ENCODE results near the gene ZRSR2. TPM values are rescaled to one million over a fixed set of nuclear protein-coding genes. Genes with fewer than 3 reads are reported as not detected.

ZRSR2 gene
- total and polyA plus RNA-seq, 9 of the 15 experiments (the other 6 are each of a cell fraction or from before 2014, with no cell fraction given), result 3.5 to 19.5 (median 8.6) TPM

DNA sequence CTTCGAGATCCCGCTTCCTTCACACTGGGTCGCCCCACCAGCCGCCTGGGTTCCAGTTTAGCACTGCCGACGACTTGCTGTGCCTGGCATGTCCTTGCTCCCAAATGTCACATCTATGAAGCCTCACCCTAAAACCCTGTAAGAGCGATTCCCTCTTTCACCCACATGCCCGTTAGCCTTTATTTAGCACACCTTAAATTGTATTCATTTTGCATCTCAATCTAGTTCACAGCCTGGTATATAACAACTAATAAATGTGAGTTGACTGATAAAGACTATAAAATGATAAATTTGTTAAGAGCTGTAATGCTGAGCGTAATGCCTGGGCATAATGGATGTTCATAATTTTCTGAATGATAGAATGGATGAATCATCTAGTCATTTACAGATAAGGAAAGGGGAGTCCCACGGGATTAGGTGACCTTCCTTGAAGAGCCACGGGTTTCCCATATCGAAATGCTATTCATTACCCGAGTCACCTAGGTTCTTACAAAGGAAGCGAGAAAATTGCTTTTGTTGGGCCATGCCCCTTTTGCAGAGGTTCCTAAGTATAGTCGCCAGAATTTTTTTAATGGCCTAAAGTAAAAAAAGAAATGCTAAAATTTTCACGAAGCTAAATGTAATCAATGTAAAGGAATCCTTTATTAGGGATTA lies 65.4 kb downstream of the ZRSR2 start (continued):
- TF ChIP-seq PHF8 (IDR thresholded peaks at IDR 0.05; ENCODE audit: borderline replicate concordance, low read length) (no peak), MEIS2 (IDR thresholded peaks at IDR 0.05; ENCODE audit: partially characterized antibody) (no peak), OTX1 (CRISPR knock-in tag; IDR thresholded peaks at IDR 0.05) (no peak), HDGF (IDR thresholded peaks at IDR 0.05) (no peak), ZNF57 (CRISPR knock-in tag; IDR thresholded peaks at IDR 0.05) (no peak), JUND (IDR thresholded peaks at IDR 0.05; ENCODE audit: borderline replicate concordance, low read depth, low read length) (peak; percentile 45; the same call in 1 of the 2 replicates), JUND (tag; IDR thresholded peaks at IDR 0.05; ENCODE audit: borderline replicate concordance, low read depth, low read length) (no peak; the same call in 2 of the 3 replicates), NR2C1 (IDR thresholded peaks at IDR 0.05) (no peak), NR2C1 (tag; IDR thresholded peaks at IDR 0.05) (no peak), MBD2 (IDR thresholded peaks at IDR 0.05; ENCODE audit: borderline replicate concordance, low read depth) (no peak), BACH1 (tag; IDR thresholded peaks at IDR 0.05) (0 out of 2 replicates have a peak, but pooled peaks have one; percentile 16)
- TF ChIP-seq, protein P1, sequence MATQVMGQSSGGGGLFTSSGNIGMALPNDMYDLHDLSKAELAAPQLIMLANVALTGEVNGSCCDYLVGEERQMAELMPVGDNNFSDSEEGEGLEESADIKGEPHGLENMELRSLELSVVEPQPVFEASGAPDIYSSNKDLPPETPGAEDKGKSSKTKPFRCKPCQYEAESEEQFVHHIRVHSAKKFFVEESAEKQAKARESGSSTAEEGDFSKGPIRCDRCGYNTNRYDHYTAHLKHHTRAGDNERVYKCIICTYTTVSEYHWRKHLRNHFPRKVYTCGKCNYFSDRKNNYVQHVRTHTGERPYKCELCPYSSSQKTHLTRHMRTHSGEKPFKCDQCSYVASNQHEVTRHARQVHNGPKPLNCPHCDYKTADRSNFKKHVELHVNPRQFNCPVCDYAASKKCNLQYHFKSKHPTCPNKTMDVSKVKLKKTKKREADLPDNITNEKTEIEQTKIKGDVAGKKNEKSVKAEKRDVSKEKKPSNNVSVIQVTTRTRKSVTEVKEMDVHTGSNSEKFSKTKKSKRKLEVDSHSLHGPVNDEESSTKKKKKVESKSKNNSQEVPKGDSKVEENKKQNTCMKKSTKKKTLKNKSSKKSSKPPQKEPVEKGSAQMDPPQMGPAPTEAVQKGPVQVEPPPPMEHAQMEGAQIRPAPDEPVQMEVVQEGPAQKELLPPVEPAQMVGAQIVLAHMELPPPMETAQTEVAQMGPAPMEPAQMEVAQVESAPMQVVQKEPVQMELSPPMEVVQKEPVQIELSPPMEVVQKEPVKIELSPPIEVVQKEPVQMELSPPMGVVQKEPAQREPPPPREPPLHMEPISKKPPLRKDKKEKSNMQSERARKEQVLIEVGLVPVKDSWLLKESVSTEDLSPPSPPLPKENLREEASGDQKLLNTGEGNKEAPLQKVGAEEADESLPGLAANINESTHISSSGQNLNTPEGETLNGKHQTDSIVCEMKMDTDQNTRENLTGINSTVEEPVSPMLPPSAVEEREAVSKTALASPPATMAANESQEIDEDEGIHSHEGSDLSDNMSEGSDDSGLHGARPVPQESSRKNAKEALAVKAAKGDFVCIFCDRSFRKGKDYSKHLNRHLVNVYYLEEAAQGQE (IDR thresholded peaks at IDR 0.05; ENCODE audit: borderline replicate concordance), result no peak
- TF ChIP-seq, protein P1 (CRISPR knock-in tag; IDR thresholded peaks at IDR 0.05; ENCODE audit: low read depth), result no peak
- TF ChIP-seq, protein P2, sequence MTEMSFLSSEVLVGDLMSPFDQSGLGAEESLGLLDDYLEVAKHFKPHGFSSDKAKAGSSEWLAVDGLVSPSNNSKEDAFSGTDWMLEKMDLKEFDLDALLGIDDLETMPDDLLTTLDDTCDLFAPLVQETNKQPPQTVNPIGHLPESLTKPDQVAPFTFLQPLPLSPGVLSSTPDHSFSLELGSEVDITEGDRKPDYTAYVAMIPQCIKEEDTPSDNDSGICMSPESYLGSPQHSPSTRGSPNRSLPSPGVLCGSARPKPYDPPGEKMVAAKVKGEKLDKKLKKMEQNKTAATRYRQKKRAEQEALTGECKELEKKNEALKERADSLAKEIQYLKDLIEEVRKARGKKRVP (CRISPR knock-in tag; IDR thresholded peaks at IDR 0.05), result no peak
- TF ChIP-seq, protein P3, sequence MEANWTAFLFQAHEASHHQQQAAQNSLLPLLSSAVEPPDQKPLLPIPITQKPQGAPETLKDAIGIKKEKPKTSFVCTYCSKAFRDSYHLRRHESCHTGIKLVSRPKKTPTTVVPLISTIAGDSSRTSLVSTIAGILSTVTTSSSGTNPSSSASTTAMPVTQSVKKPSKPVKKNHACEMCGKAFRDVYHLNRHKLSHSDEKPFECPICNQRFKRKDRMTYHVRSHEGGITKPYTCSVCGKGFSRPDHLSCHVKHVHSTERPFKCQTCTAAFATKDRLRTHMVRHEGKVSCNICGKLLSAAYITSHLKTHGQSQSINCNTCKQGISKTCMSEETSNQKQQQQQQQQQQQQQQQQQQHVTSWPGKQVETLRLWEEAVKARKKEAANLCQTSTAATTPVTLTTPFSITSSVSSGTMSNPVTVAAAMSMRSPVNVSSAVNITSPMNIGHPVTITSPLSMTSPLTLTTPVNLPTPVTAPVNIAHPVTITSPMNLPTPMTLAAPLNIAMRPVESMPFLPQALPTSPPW (CRISPR knock-in tag; IDR thresholded peaks at IDR 0.05), result no peak
- TF ChIP-seq, protein P4, sequence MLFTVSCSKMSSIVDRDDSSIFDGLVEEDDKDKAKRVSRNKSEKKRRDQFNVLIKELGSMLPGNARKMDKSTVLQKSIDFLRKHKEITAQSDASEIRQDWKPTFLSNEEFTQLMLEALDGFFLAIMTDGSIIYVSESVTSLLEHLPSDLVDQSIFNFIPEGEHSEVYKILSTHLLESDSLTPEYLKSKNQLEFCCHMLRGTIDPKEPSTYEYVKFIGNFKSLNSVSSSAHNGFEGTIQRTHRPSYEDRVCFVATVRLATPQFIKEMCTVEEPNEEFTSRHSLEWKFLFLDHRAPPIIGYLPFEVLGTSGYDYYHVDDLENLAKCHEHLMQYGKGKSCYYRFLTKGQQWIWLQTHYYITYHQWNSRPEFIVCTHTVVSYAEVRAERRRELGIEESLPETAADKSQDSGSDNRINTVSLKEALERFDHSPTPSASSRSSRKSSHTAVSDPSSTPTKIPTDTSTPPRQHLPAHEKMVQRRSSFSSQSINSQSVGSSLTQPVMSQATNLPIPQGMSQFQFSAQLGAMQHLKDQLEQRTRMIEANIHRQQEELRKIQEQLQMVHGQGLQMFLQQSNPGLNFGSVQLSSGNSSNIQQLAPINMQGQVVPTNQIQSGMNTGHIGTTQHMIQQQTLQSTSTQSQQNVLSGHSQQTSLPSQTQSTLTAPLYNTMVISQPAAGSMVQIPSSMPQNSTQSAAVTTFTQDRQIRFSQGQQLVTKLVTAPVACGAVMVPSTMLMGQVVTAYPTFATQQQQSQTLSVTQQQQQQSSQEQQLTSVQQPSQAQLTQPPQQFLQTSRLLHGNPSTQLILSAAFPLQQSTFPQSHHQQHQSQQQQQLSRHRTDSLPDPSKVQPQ (CRISPR knock-in tag; IDR thresholded peaks at IDR 0.05; ENCODE audit: borderline replicate concordance), result no peak
